Upper lobe of left lung (tissue), 4 donors: Measurements from ENCODE around the gene ATG9B.

Experiments used
- CTCF ChIP-seq, 6 experiments: fragments of 450-650 bp in 4 of 6; fragments of 200-600 bp in 2 of 6; sonication (generic) in 2 of 6; IDR thresholded peaks; one replicate each; pipeline ENCODE4 v1.5.1; 2016 to 2019; ENCODE audit warnings: antibody characterized with exemption in 6 of 6
- EP300 ChIP-seq, 4 donors: sonication (generic); formaldehyde crosslinking; IDR thresholded peaks; one replicate each; pipeline ENCODE4 v1.5.1; 2017; ENCODE audit warnings: antibody characterized with exemption in 4 of 4, control low read depth in 2 of 4
- POLR2A ChIP-seq, 4 donors: fragments of 450-650 bp; IDR thresholded peaks; one replicate each; pipeline ENCODE4 v1.5.1; 2016 to 2017; ENCODE audit warnings: antibody characterized with exemption in 4 of 4, mild to moderate bottlenecking in 2 of 4
- POLR2AphosphoS5 ChIP-seq, 2 donors: sonication (generic); formaldehyde crosslinking; IDR thresholded peaks; one replicate each; pipeline ENCODE4 v1.5.1; 2017; ENCODE audit warnings: antibody characterized with exemption in 2 of 2

DNA sequence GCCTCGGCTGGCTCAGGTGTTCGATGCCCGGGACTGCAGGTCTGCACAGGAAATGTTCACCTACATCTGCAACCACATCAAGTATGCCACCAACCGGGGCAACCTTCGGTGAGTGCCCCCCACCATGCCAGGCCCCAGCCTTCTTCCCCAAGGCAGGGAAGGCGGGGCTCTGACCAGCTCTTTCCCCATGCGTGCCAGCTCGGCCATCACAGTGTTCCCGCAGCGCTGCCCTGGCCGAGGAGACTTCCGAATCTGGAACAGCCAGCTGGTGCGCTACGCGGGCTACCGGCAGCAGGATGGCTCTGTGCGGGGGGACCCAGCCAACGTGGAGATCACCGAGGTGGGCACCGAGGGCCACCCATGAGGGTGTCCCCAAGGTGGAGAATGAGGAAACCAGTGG, 26.0 kb downstream of the ATG9B start:
- TF ChIP-seq POLR2A (IDR thresholded peaks at IDR 0.05): no peak
- TF ChIP-seq CTCF (IDR thresholded peaks at IDR 0.05): no peak
- no peak for TF ChIP-seq POLR2AphosphoS5 (IDR thresholded peaks at IDR 0.05)
- no peak for TF ChIP-seq EP300 (IDR thresholded peaks at IDR 0.05)
